Stimulated activated CD4-positive, alpha-beta T cell treated with anti-CD3 and anti-CD28 coated beads, Interleukin-1b, Interleukin-23, amount 100 ng/mL, for 1 hour (primary cell): ENCODE data around the gene CCSER2.
"Not testable (repeated sequence)": the region's sequence is repeated elsewhere in the genome, so short reads cannot be mapped to it uniquely, and the experiment has no call there.

Source experiments
- DNase-seq, 2 donors: peaks; one replicate each; pipeline ENCODE4 v3.0.0-alpha.2; 2020; ENCODE audit warnings: low read depth in 2 of 2

CCSER2 gene

GRCh38 chr10:84447701-84448400 lies 119.5 kb downstream of the CCSER2 start:
- DNase-seq = no peak

GRCh38 chr10:84449351-84449750 lies 121.0 kb downstream of the CCSER2 start:
- DNase-seq = not testable (repeated sequence)

DNA sequence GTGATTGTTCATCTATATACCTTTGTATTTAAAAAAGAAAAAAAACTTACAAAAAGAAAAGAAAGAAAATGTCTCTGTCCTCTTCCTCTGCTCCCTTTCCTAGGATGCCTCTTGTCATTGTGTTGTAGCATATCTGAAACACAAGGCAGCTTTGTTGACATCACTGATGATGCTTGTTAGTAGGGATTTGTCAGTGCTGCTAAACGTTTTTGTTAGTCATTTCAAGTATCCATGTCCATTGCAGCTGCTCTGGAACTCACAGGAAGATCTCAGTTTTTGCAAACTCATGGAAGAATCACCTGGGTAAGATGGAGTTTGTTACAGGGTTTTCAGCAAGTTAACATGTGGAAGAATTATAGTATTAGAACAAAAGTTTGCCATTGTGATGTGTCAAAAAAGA lies 123.6 kb downstream of the CCSER2 start:
- no peak for DNase-seq

GRCh38 chr10:84453303-84453702 lies 124.9 kb downstream of the CCSER2 start:
- DNase-seq = no peak

- DNase-seq = no peak
Measured at GRCh38 chr10:84456126-84456525, 127.7 kb downstream of the CCSER2 start.

DNA sequence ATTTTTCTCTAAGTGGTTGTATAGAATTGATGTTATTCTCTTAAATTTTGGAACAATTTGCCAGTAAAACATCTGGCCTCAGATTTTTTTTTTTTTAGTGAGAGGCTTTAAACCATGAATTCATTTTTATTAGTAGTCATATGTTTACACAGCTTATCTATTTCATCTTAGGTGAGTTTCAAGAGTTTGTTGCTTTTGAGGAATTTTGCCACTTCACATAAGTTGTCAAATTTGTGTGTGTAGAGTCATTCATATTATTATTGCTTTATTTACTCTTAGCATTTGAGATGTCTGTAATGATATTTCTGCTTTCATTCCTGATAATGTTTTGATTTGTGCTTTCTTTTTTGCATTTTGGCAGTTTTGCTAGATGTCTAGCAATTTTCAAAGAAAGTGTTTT lies 132.1 kb downstream of the CCSER2 start:
- DNase-seq = no peak

DNA sequence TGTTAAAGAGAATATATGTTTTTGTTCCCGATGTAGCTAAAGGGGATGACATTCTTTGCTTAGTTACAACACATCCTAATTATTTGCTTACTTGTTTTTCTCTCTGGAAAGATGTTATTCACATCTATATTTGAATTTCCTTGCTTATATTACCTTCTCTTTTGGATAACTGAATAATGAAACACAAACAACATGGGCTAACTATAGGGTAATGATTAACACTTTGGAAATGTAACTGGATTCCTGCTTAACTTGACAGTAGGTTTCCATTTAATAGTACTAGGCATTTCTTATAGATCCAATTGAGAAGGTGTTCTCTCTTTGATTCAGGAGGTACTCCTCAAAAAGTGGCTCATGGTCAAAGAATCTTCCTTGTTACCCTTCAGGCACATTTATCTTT lies 141.1 kb downstream of the CCSER2 start:
- no peak for DNase-seq

GRCh38 chr10:84473136-84473535 lies 144.7 kb downstream of the CCSER2 start:
- no peak for DNase-seq

GRCh38 chr10:84477398-84478128 lies 149.2 kb downstream of the CCSER2 start:
- no peak for DNase-seq

GRCh38 chr10:84478151-84478550 lies 149.8 kb downstream of the CCSER2 start:
- no peak for DNase-seq

GRCh38 chr10:84478679-84479078 lies 150.3 kb downstream of the CCSER2 start:
- DNase-seq = no peak

GRCh38 chr10:84484541-84484940 lies 156.2 kb downstream of the CCSER2 start:
- DNase-seq = no peak

DNA sequence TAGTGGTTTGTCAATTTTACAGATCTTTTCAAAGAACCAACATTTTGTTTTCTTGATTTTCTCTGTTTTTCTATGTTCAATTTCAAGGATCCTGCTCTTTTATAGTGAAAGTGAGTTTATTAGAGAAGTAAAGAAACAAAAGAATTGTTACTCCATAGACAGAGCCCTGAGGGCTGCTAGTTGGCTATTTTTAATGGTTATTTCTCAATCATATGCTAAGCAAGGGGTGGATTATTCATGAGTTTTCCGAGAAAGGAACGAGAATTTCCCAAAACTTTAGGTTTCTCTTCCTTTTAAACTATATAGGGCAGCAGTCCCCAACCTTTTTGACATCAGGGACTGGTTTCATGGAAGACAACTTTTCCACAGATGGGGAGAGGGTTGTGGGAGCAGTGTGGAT lies 165.0 kb downstream of the CCSER2 start:
- DNase-seq = no peak

DNA sequence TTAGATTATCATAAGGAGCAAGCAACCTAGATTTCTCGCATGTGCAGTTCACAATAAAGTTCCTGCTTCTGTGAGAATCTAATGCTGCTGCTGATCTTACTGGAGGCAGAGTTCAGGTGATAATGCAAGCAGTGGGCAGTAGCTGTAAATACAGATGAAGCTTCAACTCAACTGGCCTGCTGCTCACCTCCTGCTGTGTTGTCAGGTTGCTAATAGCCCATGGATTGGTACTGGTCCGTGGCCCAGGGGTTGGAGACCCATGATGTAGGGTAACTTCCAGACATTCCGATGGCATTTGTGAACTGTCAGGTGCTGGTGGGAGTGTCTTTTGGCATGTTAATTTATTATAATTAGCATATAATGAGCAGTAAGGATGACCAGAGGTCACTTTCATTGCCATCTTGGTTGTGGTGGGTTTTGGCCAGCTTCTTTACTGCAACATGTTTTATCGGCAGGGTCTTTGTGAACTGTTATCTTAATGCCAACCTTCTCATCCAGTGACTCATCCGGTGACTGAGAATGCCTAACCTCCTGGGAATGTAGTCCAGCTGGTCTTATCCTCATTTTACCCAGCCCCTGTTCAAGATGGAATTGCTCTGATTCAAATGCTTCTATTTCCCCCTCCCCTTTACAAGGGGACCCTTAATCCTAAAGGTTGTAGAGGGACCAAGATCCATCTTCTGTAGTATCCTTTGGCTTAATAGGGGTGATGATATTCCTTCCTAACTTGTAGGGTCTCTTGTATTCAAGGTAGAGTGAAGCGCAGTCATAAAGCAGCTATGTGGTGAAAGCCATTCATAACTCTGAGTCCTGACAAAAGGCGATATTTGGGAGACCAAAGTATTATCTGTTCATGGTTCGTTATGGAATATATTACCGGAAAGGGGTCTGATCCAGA lies 165.8 kb downstream of the CCSER2 start:
- DNase-seq = no peak

- DNase-seq = no peak
Measured at GRCh38 chr10:84494849-84495180, 166.4 kb downstream of the CCSER2 start.

DNA sequence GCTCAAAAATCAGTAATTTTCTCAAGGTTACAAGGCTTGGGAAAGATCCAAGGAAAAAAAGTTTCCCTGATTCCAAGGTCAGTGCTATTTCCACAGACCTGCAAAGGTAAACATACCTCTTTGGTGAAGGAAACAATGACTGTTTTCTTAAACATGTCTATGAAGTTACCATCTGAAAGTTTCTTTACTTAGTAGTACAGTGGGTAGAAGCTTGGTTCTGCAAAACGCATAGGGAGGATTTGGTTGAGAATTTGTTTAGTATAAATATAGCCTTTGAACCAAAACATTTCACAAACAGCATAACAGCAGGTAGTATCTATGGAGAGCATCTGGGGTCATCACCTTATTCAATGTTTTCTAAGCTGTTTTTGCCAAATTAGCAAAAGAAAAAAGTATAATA lies 169.6 kb downstream of the CCSER2 start:
- DNase-seq = no peak

DNA sequence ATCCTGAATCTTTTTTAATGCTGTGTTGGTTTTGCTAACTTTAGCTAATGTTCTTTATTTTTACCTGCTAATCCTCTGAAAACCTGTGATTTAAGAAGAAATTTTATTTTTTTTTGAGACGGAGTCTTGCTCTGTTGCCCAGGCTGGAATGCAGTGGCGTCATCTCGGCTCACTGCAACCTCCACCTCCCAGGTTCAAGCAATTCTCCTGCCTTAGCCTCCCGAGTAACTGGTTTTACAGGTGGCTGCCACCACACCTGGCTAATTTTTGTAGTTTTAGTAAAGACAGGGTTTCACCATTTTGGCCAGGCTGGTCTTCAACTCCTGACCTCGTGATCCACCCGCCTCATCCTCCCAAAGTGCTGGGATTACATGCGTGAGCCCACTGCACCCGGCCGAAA lies 170.7 kb downstream of the CCSER2 start:
- not testable (repeated sequence) for DNase-seq

- DNase-seq = no peak
Measured at GRCh38 chr10:84499846-84500245, 171.5 kb downstream of the CCSER2 start.

GRCh38 chr10:84510121-84510520 lies 181.7 kb downstream of the CCSER2 start:
- DNase-seq = no peak

DNA sequence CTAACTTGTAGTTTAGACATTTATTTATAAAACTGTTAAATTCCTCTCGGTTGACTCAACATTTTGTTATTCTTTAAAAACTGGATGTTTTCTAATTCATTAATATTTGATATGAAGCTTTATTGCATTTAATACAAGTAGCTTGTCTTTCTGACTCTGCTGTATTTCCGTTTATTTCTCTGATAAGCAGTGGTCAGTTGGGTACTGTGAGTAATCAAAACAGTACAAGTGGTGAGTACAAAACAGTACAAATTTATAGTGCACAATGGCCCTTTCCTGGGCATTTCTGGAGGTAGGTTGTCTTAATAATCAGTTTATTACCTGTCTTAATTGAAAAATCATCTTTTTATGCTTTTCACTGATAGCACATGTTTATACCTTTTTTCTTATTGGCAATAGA lies 182.7 kb downstream of the CCSER2 start:
- no peak for DNase-seq

DNA sequence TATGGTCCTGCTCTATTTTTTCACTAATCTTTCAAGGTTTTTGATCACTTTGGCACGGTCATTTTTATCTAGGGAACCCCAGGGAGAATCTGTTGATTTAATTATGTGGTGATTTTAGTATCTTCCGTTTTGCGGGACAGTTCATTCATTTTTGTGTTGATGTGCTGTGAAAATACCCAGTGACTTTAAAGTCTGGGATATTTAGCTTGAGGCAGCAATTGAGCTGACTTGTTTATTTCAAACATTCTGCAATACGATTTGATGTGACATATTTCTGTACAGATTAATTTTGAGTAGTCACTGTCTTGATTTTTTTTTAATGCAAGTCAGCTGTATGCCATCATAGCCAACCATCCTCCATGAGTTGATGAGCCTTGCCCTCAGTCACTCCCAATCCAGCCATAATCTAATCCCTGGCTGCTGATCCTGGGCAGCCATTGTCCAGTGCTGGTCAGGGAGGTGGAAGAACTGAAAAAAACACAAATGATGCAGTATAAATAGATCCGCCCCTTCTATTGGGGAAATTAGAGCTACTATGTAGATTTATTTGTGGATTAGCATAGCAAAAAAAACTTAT lies 183.4 kb downstream of the CCSER2 start:
- DNase-seq = no peak

GRCh38 chr10:84517554-84517953 lies 189.2 kb downstream of the CCSER2 start:
- no peak for DNase-seq
